COLO829 (cell line): ENCODE results near the gene UAP1.
A peak's percentile ranks its signal among the peaks of the same experiment; 100 is the strongest.

Experiments
- DNase-seq: peaks from one replicate; pipeline ENCODE4 v3.0.0; 2012; ENCODE audit warnings: low spot score

The UAP1 gene

GRCh38 chr1:162616848-162617247, 55.3 kb downstream of the UAP1 start:
- no peak for DNase-seq

- DNase-seq, result no peak
These were observed 56.0 kb downstream of the UAP1 start for GRCh38 chr1:162617513-162617912.

- DNase-seq, result peak; percentile 58
These were observed 57.6 kb downstream of the UAP1 start for GRCh38 chr1:162619076-162619475.

- no peak for DNase-seq
These were observed 59.7 kb downstream of the UAP1 start for GRCh38 chr1:162621256-162621655.

GRCh38 chr1:162625679-162626078, 64.2 kb downstream of the UAP1 start:
- DNase-seq, result no peak

- DNase-seq, result no peak
These were observed 64.6 kb downstream of the UAP1 start for GRCh38 chr1:162626094-162626493.

GRCh38 chr1:162626761-162627160, 65.2 kb downstream of the UAP1 start:
- DNase-seq, result no peak

- DNase-seq, result no peak
These were observed 66.3 kb downstream of the UAP1 start for GRCh38 chr1:162627662-162628296.

GRCh38 chr1:162629077-162629627, 67.6 kb downstream of the UAP1 start:
- DNase-seq, result no peak

GRCh38 chr1:162629651-162630050, 68.1 kb downstream of the UAP1 start:
- no peak for DNase-seq

GRCh38 chr1:162631546-162632191, 70.1 kb downstream of the UAP1 start:
- peak; percentile 77 for DNase-seq

GRCh38 chr1:162632217-162632666, 70.7 kb downstream of the UAP1 start, which contains the start of gene DDR2:
Gene DDR2, plus strand, starts transcription at chr1:162632464. Its CDS starts 86,600 bp downstream, at chr1:162719064.
- peak; percentile 72 for DNase-seq

- DNase-seq, result no peak
These were observed 71.2 kb downstream of the UAP1 start for GRCh38 chr1:162632698-162633080.

- no peak for DNase-seq
These were observed 71.7 kb downstream of the UAP1 start for GRCh38 chr1:162633081-162633762.

- DNase-seq, result no peak
These were observed 73.9 kb downstream of the UAP1 start for GRCh38 chr1:162635418-162635817.

- DNase-seq, result no peak
These were observed 78.2 kb downstream of the UAP1 start for GRCh38 chr1:162639718-162640117.

GRCh38 chr1:162641114-162641513, 79.6 kb downstream of the UAP1 start:
- DNase-seq, result no peak

- no peak for DNase-seq
These were observed 83.4 kb downstream of the UAP1 start for GRCh38 chr1:162644986-162645314.

- DNase-seq, result no peak
These were observed 84.1 kb downstream of the UAP1 start for GRCh38 chr1:162645666-162646065.

GRCh38 chr1:162649583-162649982, 88.1 kb downstream of the UAP1 start:
- no peak for DNase-seq
